H1 (cell line): Measurements from ENCODE around the gene SPOCD1. TPM values are rescaled to one million over a fixed set of nuclear protein-coding genes. Genes with fewer than 3 reads are reported as not detected.

ENCODE experiments used
- CTCF ChIA-PET: fragments of 300-600 bp; sonication (Branson Sonifier 250); formaldehyde crosslinking; loops from one replicate; lab custom pipeline; 2021; ENCODE audit not compliant: partially characterized antibody; lab: Charles Lee
- POLR2A ChIA-PET: fragments of 300-600 bp; sonication (Branson Sonifier 250); formaldehyde crosslinking; loops from one replicate; lab custom pipeline; 2021; ENCODE audit warnings: inconsistent platforms; ENCODE audit not compliant: partially characterized antibody; lab: Charles Lee
- DNase-seq, 2 experiments: peaks; one replicate each; pipeline versions ENCODE4 v3.0.0 to v3.0.0-alpha.2; 2010 to 2022; ENCODE audit warnings: low spot score in 2 of 2, low read depth in 1 of 2, mixed read lengths in 1 of 2
- FAIRE-seq: peaks from 2 replicates; lab custom pipeline; 2011; peaks lifted over from hg19 to GRCh38; lab: Jason Lieb, UNC
- H2AFZ ChIP-seq: 2 replicates; pipeline ENCODE4 v1.8.1; 2012; ENCODE audit warnings: low read length, inconsistent platforms
- H2AK5ac ChIP-seq: 2 replicates; pipeline ENCODE4 v1.6.1; 2013; ENCODE audit warnings: low read depth, low read length
- H2BK120ac ChIP-seq: replicated peaks from 2 replicates; pipeline ENCODE3; 2013; ENCODE audit warnings: low read depth, low read length, inconsistent platforms
- H2BK12ac ChIP-seq: 2 replicates; pipeline ENCODE4 v1.6.1; 2013; ENCODE audit warnings: low read depth, low read length
- H2BK15ac ChIP-seq: 2 replicates; pipeline ENCODE4 v1.6.1; 2013; ENCODE audit warnings: low read length
- H2BK20ac ChIP-seq: 2 replicates; pipeline ENCODE4 v1.6.1; 2013; ENCODE audit warnings: low read length
- H2BK5ac ChIP-seq: 2 replicates; pipeline ENCODE4 v1.6.1; 2013; ENCODE audit warnings: low read depth, low read length
- H3K14ac ChIP-seq: 2 replicates; pipeline ENCODE4 v1.6.1; 2013; ENCODE audit warnings: inconsistent platforms; ENCODE audit not compliant: insufficient read length
- H3K18ac ChIP-seq: 2 replicates; pipeline ENCODE4 v1.6.1; 2013; ENCODE audit warnings: low read length; ENCODE audit errors: extremely low read depth
- H3K23ac ChIP-seq: 2 replicates; pipeline ENCODE4 v1.6.1; 2013; ENCODE audit warnings: inconsistent platforms; ENCODE audit not compliant: insufficient read length
- H3K23me2 ChIP-seq: 2 replicates; pipeline ENCODE4 v1.6.1; 2013; ENCODE audit warnings: low read depth, low read length
- H3K27ac ChIP-seq: 2 replicates; pipeline ENCODE4 v1.6.1; 2011; ENCODE audit warnings: low read depth, low read length, inconsistent platforms
- H3K27me3 ChIP-seq, 4 experiments: replicated peaks in 1 of 4; 1 replicate in 1 of 4; 2 replicates in 3 of 4; pipeline versions ENCODE4 v1.6.1 to v1.8.1; 2011 to 2013; ENCODE audit warnings: low read length in 3 of 4, mild to moderate bottlenecking in 3 of 4, inconsistent platforms in 2 of 4, mixed read lengths in 2 of 4, moderate library complexity in 1 of 4; ENCODE audit not compliant: control insufficient read depth in 3 of 4, insufficient read depth in 3 of 4; ENCODE audit errors: extremely low read depth in 1 of 4
- H3K36me3 ChIP-seq, 4 experiments: 2 replicates each; pipeline versions ENCODE4 v1.6.1 to v1.8.1; 2011 to 2013; ENCODE audit warnings: mild to moderate bottlenecking in 4 of 4, low read length in 3 of 4, moderate library complexity in 2 of 4, control low read depth in 1 of 4, inconsistent platforms in 1 of 4; ENCODE audit not compliant: insufficient read depth in 4 of 4, control insufficient read depth in 2 of 4
- H3K4ac ChIP-seq: replicated peaks from 2 replicates; pipeline ENCODE3; 2013; ENCODE audit warnings: low read length, low read depth, mixed read lengths, inconsistent platforms; ENCODE audit not compliant: insufficient read length
- H3K4me1 ChIP-seq, 4 experiments: replicated peaks in 1 of 4; 1 replicate in 1 of 4; 2 replicates in 3 of 4; pipeline versions ENCODE4 v1.6.1 to v1.8.1; 2011 to 2013; ENCODE audit warnings: low read length in 3 of 4, inconsistent platforms in 2 of 4, mixed read lengths in 1 of 4; ENCODE audit not compliant: insufficient read depth in 4 of 4, control insufficient read depth in 3 of 4
- H3K4me2 ChIP-seq, 2 experiments: 2 replicates each; pipeline versions ENCODE4 v1.6.1 to v1.8.1; 2011 to 2013; ENCODE audit warnings: low read depth in 2 of 2, low read length in 2 of 2, control low read depth in 1 of 2, inconsistent platforms in 1 of 2, mild to moderate bottlenecking in 1 of 2; ENCODE audit not compliant: insufficient read depth in 1 of 2
- H3K4me3 ChIP-seq, 4 experiments: fragments of 200-600, 300-600 bp in 1 of 4; sonication (generic), shearing (Covaris generic), sonication (Bioruptor Twin) in 1 of 4; 2 replicates each; pipeline versions ENCODE4 v1.5.1 to v1.8.1; 2011 to 2016; ENCODE audit warnings: low read length in 4 of 4, low read depth in 3 of 4, control low read depth in 2 of 4, inconsistent platforms in 2 of 4, mild to moderate bottlenecking in 2 of 4, mixed read lengths in 1 of 4, moderate library complexity in 1 of 4; ENCODE audit not compliant: insufficient read depth in 2 of 4; ENCODE audit errors: extremely low read depth in 1 of 4
- H3K56ac ChIP-seq: replicated peaks from 2 replicates; pipeline ENCODE3; 2013; ENCODE audit warnings: low read depth, mild to moderate bottlenecking, mixed read lengths, low read length, inconsistent platforms; ENCODE audit not compliant: insufficient read length
- H3K79me1 ChIP-seq: 2 replicates; pipeline ENCODE4 v1.6.1; 2013; ENCODE audit warnings: low read depth, low read length, control low read depth
- H3K79me2 ChIP-seq, 2 experiments: 2 replicates each; pipeline versions ENCODE4 v1.6.1 to v1.8.1; 2012 to 2013; ENCODE audit warnings: low read length in 2 of 2, mild to moderate bottlenecking in 2 of 2, inconsistent platforms in 1 of 2; ENCODE audit not compliant: insufficient read depth in 2 of 2, control insufficient read depth in 1 of 2
- H3K9ac ChIP-seq, 4 experiments: replicated peaks in 1 of 4; 1 replicate in 1 of 4; 2 replicates in 3 of 4; pipeline versions ENCODE4 v1.6.1 to v1.8.1; 2011 to 2013; ENCODE audit warnings: low read depth in 3 of 4, low read length in 3 of 4, control low read depth in 2 of 4, mild to moderate bottlenecking in 2 of 4, moderate library complexity in 2 of 4, inconsistent platforms in 1 of 4; ENCODE audit errors: extremely low read depth in 1 of 4
- H3K9me3 ChIP-seq, 2 experiments: 2 replicates each; pipeline versions ENCODE4 v1.6.1 to v1.8.1; 2012 to 2013; ENCODE audit warnings: mild to moderate bottlenecking in 2 of 2, moderate library complexity in 2 of 2, control low read depth in 1 of 2, inconsistent platforms in 1 of 2, low read depth in 1 of 2, low read length in 1 of 2, mixed read lengths in 1 of 2; ENCODE audit not compliant: insufficient read depth in 2 of 2
- H4K20me1 ChIP-seq, 2 experiments: replicated peaks in 1 of 2; 2 replicates each; pipeline versions ENCODE3 to v1.8.1; 2011 to 2013; ENCODE audit warnings: inconsistent platforms in 2 of 2, low read length in 2 of 2, mild to moderate bottlenecking in 1 of 2; ENCODE audit not compliant: insufficient read depth in 2 of 2, control insufficient read depth in 1 of 2
- H4K5ac ChIP-seq: 2 replicates; pipeline ENCODE4 v1.6.1; 2013; ENCODE audit warnings: low read length, low read depth, mixed read lengths, inconsistent platforms; ENCODE audit not compliant: insufficient read length
- H4K8ac ChIP-seq: 2 replicates; pipeline ENCODE4 v1.8.0; 2013; ENCODE audit warnings: mild to moderate bottlenecking, moderate library complexity, low read length, inconsistent platforms; ENCODE audit not compliant: insufficient read depth; ENCODE audit errors: extremely low read depth
- H4K91ac ChIP-seq: replicated peaks from 2 replicates; pipeline ENCODE3; 2013; ENCODE audit warnings: low read length, mixed read lengths, inconsistent platforms; ENCODE audit not compliant: insufficient read length
- BRCA1 ChIP-seq: IDR thresholded peaks from 2 replicates; pipeline ENCODE4 v1.6.1; 2012; ENCODE audit warnings: low read depth, low read length, improper control_type of control experiment
- CBX8 ChIP-seq: fragments of 300-800, 300-1000 bp; sonication (generic); IDR thresholded peaks from 2 replicates; pipeline ENCODE4 v1.7.1; 2016; ENCODE audit warnings: low read depth, low read length, borderline replicate concordance
- CHD2 ChIP-seq: IDR thresholded peaks from 2 replicates; pipeline ENCODE4 v1.6.1; 2012; ENCODE audit warnings: low read length, improper control_type of control experiment
- GTF2F1 ChIP-seq: IDR thresholded peaks from 2 replicates; pipeline ENCODE4 v1.6.1; 2012; ENCODE audit warnings: low read depth, low read length, improper control_type of control experiment, borderline replicate concordance
- KDM1A ChIP-seq: fragments of 200-600, 300-600 bp; sonication (generic); IDR thresholded peaks from 2 replicates; pipeline ENCODE4 v1.7.1; 2016; ENCODE audit warnings: mild to moderate bottlenecking, low read length, borderline replicate concordance
- SIX5 ChIP-seq: IDR thresholded peaks from 2 replicates; pipeline ENCODE4 v1.6.1; 2011; ENCODE audit warnings: mild to moderate bottlenecking, low read depth, low read length
- WGBS, 2 experiments: shearing (Covaris generic) in 1 of 2; methylation state at CpG; one replicate each; pipeline versions ENCODE4 v1.1.6 to v1.1.7; 2013 to 2015; ENCODE audit warnings: low lambda C conversion rate in 2 of 2, mixed read lengths in 2 of 2, inconsistent platforms in 1 of 2, low coverage in 1 of 2, missing lambda C conversion rate in 1 of 2; ENCODE audit not compliant: insufficient replicate concordance in 2 of 2, insufficient coverage in 1 of 2, insufficient read length in 1 of 2; ENCODE audit errors: extremely low coverage in 1 of 2, missing lambda C conversion rate in 1 of 2; 5-methylcytosine and 5-hydroxymethylcytosine counted together
- polyA plus RNA-seq, 7 experiments: library from polyadenylated mRNA; depleted of rRNA in 3 of 7; stranded (reverse) in 5 of 7; unstranded in 2 of 7; fragments of >200 nt in 5 of 7; fragments of 200-250 nt in 2 of 7; gene quantifications; 1 replicate in 5 of 7; 2 replicates in 1 of 7; 4 replicates in 1 of 7; pipeline versions ENCODE4 v1.2.1 to v1.2.3, GENCODE V29; 2011 to 2013; ENCODE audit warnings: missing spikeins in 2 of 7, mixed read lengths in 2 of 7
- total RNA-seq: library from RNA; stranded (reverse); fragmentation: NEBNext Ultra II Directional; extraction: Animal tissue kit (Norgen Biotek cat#: 25700); gene quantifications from 2 replicates; pipeline ENCODE4 v1.2.1, GENCODE V29; 2021

SPOCD1 gene
- total and polyA plus RNA-seq, 2 of the 8 experiments (the other 6 are each of a cell fraction or from before 2014, with no cell fraction given) = 1.8 to 2.9 TPM

- Histone ChIP-seq H3K23me2 (no peaks in the 10 kb centered on the region), H3K4me2 (no peak overlapping the region), H2BK12ac (no peak overlapping the region), H4K5ac (no peak overlapping the region), H3K4me1 (no peaks in the 10 kb centered on the region), H2BK120ac (no peak overlapping the region), H3K27me3 (no peaks in the 10 kb centered on the region), H3K4ac (no peak overlapping the region), H2AFZ (no peak overlapping the region), H2BK5ac (no peak overlapping the region), H3K56ac (no peak overlapping the region), H3K9me3 (no peaks in the 10 kb centered on the region), H4K91ac (no peak overlapping the region), H2BK15ac (no peak overlapping the region), H2BK20ac (no peak overlapping the region), H3K18ac (no peak overlapping the region), H3K79me1 (no peaks in the 10 kb centered on the region), H4K8ac (no peak overlapping the region), H3K79me2 (no peaks in the 10 kb centered on the region), H2AK5ac (no peak overlapping the region), H3K23ac (no peak overlapping the region), H4K20me1 (no peaks in the 10 kb centered on the region), H3K27ac (no peak overlapping the region)
- WGBS, 2 experiments = 82% methylated on average over 5 of the region's 5 CpGs; no CpG with 5 or more reads in 1 of the 2 experiments
- FAIRE-seq = no peak
- POLR2A ChIA-PET = interaction anchor here (0.6 kb wide), 1 partner anchor 242 kb away, joined by 3 read pairs; no protein-coding TSS in a partner anchor
- DNase-seq = no peak
- no peak for TF ChIP-seq SIX5
- TF ChIP-seq BRCA1 = no peak
- no peak for TF ChIP-seq KDM1A
- TF ChIP-seq CBX8 = no peak
- no peak for TF ChIP-seq CHD2
- TF ChIP-seq GTF2F1 = no peak
- TF ChIP-seq, all 59 proteins: peak for 0
- CTCF ChIA-PET = interaction anchor here (1.8 kb wide), 1 partner anchor 34 kb away, joined by 4 read pairs; the partner anchor contains the start of gene SPOCD1
- no peaks in the 10 kb centered on the region for H3K36me3 ChIP-seq
- no peak overlapping the region for H3K14ac ChIP-seq
- no peak overlapping the region for H3K4me3 ChIP-seq
- H3K9ac ChIP-seq = no peak overlapping the region
These were observed 33.8 kb upstream of the SPOCD1 start for GRCh38 chr1:31849653-31850052.
